WI38 (cell line): ENCODE data around the gene TNF.

Experiments
- H3K4me3 ChIP-seq: 2 replicates; pipeline ENCODE4 v1.5.1; 2011; ENCODE audit warnings: low read depth, mild to moderate bottlenecking, control low read depth, low read length
- TF ChIP-seq, protein P1 (sequence below): IDR thresholded peaks from 2 replicates; pipeline ENCODE4 v1.5.1; 2012; ENCODE audit warnings: low read depth, mild to moderate bottlenecking, control low read depth, low read length

Gene TNF

DNA sequence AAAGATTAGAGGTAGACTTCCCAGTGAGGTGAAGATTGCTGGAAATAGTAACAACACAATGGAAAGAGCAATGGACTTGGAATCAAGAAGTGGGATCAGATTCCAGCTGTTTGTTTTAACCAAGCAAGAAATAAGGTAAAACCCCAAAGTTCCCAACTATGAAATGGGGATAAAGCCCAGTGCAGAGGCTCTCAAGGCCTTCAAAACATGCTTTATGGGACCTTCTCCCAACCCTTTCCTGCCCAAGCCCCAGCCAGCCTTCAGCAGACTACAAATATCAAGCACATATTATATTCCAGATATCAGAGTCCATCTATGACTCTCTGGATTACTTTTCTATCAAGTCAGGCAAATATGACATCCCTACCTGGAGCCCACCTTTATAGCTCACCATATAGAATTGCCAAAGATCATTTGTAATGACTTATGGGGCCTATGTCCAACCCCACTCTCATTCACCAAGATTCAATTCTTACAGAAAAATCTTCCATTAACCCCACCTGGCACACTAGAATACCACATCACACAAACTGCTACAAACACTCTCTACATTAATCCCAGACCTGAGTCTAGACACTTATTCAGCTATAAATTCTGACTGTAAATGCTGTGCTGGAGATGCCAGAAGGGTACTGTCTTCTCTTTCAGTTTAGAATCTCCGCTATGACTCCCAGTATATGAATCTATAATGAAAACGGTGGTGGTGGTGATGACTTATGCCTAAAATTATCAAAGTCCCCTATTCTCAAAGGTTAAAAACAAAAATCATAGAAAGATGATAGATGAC is 39.6 kb upstream of the TNF start:
- H3K4me3 ChIP-seq, result no peak overlapping the region
- TF ChIP-seq, protein P1, sequence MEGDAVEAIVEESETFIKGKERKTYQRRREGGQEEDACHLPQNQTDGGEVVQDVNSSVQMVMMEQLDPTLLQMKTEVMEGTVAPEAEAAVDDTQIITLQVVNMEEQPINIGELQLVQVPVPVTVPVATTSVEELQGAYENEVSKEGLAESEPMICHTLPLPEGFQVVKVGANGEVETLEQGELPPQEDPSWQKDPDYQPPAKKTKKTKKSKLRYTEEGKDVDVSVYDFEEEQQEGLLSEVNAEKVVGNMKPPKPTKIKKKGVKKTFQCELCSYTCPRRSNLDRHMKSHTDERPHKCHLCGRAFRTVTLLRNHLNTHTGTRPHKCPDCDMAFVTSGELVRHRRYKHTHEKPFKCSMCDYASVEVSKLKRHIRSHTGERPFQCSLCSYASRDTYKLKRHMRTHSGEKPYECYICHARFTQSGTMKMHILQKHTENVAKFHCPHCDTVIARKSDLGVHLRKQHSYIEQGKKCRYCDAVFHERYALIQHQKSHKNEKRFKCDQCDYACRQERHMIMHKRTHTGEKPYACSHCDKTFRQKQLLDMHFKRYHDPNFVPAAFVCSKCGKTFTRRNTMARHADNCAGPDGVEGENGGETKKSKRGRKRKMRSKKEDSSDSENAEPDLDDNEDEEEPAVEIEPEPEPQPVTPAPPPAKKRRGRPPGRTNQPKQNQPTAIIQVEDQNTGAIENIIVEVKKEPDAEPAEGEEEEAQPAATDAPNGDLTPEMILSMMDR, result no peak

DNA sequence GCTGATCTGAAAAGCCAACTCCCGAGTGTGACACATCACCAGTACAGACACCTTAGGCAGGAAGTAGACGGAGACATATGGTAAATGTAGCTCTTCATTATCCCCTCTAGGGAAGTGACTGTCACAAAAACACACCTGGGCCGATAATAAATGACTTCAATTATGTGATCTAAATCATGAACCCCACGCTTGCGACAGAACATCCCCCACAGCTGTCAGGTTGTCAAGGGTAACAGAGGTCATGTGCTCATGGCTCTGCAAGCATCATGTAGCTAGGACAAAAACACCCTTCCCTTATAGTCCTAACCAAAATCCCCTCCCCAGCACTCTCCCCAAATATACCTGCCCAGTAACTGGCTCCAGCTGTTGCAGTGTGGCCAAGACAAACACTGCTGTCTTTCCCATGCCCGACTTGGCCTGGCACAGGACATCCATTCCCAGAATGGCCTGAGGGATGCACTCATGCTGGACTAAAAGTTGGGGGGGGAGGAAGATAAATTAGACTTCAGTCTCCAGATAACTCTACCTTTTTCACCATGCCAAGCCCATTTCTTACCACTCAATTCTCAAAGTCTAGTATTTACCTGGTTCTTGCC is 36.5 kb upstream of the TNF start:
- 0 out of 2 replicates have a peak overlapping the region, but pooled peaks have one; percentile 4 for H3K4me3 ChIP-seq
- TF ChIP-seq, protein P1, result no peak

DNA sequence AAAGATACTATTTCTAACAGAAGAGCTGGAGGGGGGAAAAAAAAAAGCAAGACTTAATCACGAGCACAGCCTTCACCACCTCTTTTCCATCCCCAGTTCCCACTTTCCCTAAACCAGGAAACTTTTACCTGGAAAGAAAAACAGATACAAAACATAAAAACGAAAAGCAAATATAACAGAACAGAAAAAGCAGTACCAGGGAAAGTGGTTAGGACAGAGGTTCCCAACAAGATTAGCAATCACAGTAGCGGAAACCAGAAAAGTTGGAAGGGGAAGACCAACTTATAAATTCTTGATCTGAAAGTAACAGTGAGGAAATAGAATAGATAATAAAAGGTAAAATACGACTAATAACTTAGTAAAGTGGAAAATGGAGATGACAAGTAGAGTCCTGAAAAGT is 34.7 kb upstream of the TNF start:
- peak overlapping the region; percentile 81 for H3K4me3 ChIP-seq
- TF ChIP-seq, protein P1, result no peak

GRCh38 chr6:31541059-31541657 is 34.2 kb upstream of the TNF start:
- H3K4me3 ChIP-seq, result peak overlapping the region; percentile 81
- TF ChIP-seq, protein P1, result no peak

- TF ChIP-seq, protein P1, result no peak
- peak within 1 kb of the TSS; percentile 81 for H3K4me3 ChIP-seq
Measured at GRCh38 chr6:31541658-31542521, 33.5 kb upstream of the TNF start, which contains the start of gene DDX39B. Gene DDX39B (minus strand): TSS chr6:31542003. CDS start chr6:31540532, 1,471 bp downstream.

DNA sequence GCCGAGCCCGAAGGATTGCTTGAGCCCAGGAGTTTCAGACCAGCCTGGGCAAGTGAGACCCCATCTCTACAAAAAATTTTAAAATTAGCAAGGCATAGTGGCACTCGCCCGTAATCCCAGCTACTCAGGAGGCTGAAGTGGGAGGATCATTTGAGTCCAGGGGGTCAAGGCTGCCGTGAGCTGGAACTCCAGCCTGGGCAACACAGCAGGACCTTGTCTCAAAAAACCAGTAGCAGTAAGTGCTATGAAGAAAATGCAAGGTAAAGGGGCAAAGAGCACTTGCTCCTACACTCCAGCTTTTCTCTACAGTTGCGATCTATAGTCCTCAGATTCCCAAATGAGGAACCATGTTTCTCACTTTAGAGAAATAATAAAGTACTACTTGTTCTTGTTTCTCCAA is 31.7 kb upstream of the TNF start:
- TF ChIP-seq, protein P1, result no peak
- H3K4me3 ChIP-seq, result no peak overlapping the region
